ENCODE results near the gene SACM1L.
A peak's percentile ranks its signal among the peaks of the same experiment; 100 is the strongest.

Gene SACM1L, protein sequence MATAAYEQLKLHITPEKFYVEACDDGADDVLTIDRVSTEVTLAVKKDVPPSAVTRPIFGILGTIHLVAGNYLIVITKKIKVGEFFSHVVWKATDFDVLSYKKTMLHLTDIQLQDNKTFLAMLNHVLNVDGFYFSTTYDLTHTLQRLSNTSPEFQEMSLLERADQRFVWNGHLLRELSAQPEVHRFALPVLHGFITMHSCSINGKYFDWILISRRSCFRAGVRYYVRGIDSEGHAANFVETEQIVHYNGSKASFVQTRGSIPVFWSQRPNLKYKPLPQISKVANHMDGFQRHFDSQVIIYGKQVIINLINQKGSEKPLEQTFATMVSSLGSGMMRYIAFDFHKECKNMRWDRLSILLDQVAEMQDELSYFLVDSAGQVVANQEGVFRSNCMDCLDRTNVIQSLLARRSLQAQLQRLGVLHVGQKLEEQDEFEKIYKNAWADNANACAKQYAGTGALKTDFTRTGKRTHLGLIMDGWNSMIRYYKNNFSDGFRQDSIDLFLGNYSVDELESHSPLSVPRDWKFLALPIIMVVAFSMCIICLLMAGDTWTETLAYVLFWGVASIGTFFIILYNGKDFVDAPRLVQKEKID

DNA sequence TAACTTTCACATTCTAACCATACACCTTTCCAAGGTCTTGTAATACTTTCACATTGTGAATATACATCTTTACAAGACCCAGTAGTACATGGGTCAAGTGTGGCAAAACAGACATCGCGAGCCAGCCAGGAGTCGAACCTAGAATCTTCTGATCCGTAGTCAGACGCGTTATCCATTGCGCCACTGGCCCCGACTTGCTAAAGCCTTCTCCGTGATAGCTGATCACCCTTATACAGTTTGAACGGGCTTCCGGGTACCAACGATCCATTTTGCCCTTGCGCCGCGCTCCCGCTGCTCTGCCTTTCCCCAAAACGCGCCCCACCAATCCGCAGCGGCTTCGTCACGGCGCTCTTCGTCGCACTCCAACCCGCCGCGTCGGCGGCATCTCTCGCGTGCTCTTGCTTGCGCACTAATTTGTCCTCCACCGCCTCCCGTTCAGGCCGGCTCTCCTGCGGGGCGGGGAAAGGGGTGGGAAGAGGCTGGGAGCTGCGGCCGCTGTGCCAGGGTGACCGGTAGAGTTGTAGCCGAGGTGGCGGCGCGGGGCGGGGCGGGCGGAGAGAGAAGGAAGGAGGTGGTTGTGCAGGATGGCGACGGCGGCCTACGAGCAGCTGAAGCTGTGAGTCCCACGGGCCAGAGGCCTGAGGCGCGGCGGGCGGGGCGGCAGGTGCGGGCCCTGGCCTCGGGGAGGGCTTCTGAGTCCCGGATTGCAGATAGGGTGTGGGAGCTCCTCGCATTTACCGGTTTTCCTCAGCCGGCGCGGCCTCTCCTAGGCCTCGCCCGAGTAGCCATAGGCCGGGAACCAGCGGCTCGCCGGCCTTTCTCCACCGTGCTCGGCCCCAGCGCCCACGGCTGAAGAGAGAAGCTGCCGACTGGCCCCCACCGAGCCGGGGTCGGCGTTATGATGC is at the start of gene SACM1L:
Gene SACM1L, plus strand, starts transcription at position 515 of the 905 bp plus-strand sequence. Its CDS starts 70 bp downstream, at position 585.
- Mint-ChIP-seq H3K4me3 (peak within 1 kb of the TSS; percentile 74), H3K36me3 (peaks cover 18% of the 10 kb centered on the region), H3K4me1 (peaks cover 44% of the 10 kb centered on the region), H3K9me3 (no peaks in the 10 kb centered on the region), H3K27ac (peak within 1 kb of the TSS; percentile 77), H3K27me3 (no peaks in the 10 kb centered on the region)
- peak; percentile 94 for ATAC-seq

DNA sequence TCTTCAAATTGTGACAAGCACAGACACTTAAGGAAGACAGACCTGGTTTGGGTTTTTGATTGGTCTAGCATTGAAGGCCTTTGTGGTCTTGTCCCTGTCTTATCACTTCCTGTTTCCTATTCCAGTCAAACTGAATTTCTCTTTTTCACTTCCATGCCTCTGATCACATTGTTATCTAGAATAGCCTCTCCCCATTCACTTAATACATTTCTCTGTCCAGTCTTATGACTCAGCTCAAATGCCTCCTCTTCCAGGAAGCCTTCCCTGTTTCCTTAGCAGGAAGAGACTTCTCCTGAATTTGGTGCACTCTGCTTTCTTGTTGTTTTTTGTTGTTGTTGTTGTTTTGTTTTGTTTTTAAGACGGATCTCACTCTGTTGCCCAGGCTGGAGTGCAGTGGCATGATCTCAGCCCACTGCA is 49.1 kb upstream of the SACM1L start:
- H3K4me3 Mint-ChIP-seq, result no peak overlapping the region
- H3K9me3 Mint-ChIP-seq, result no peaks in the 10 kb centered on the region
- no peaks in the 10 kb centered on the region for H3K27me3 Mint-ChIP-seq
- ATAC-seq, result no peak
- H3K4me1 Mint-ChIP-seq, result peaks cover 26% of the 10 kb centered on the region
- H3K36me3 Mint-ChIP-seq, result peaks cover 37% of the 10 kb centered on the region
- H3K27ac Mint-ChIP-seq, result peak overlapping the region; percentile 34

DNA sequence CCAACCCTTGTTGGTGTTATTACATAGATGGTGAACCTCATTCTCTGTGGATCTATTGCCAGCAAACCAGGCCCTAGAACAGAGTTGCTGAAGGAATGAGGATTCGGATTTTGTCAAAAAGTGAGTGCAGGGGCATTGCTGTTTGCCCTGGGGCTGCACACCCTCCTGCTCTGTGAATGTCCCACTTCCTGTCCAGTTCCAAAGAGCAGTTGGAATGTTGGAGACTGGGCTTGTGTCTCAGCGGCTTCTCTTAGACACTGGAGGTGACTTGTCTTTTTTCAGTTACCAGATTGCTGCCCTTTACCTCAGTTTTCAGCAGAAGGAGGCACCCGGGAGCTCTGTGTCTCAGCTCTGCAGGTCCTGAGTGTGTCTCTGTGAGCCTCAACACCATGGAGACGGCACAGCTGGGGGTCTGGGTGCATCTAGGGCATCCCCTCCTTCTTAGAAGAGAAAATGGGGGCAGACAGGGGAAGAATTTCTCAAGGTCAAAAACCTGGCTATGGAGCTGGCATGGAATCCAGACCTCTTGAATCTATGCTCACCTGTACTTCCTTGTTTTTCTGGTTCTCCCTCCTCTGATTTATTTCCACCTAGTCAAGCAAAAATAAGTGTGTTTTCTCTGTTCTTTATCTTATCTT is 48.4 kb upstream of the SACM1L start:
- Mint-ChIP-seq H3K27ac (peak overlapping the region; percentile 34), H3K9me3 (no peaks in the 10 kb centered on the region), H3K4me3 (no peak overlapping the region), H3K4me1 (peaks cover 23% of the 10 kb centered on the region), H3K27me3 (no peaks in the 10 kb centered on the region), H3K36me3 (peaks cover 38% of the 10 kb centered on the region)
- ATAC-seq, result no peak

DNA sequence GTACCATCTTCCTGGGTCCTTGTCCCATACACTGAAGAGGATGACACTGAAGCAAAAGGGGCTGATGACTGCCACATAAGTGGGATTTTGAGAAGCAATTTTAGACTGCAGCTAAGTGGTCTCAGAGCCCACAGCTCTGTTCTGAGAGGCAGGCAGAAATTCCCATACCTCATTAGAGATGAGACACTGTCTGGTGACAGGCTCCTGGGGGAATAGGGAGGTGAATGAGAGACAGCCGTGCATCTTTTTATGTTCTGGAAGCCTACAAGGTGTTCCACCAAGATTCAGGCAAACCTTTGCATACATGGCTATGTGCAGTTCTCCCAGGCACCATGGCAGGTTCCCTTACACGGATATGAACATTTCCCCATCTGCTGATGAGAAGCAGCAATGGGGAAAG is 47.4 kb upstream of the SACM1L start:
- no peaks in the 10 kb centered on the region for H3K27me3 Mint-ChIP-seq
- no peak overlapping the region for H3K4me3 Mint-ChIP-seq
- ATAC-seq, result no peak
- H3K4me1 Mint-ChIP-seq, result peaks cover 24% of the 10 kb centered on the region
- peak overlapping the region; percentile 34 for H3K27ac Mint-ChIP-seq
- H3K9me3 Mint-ChIP-seq, result no peaks in the 10 kb centered on the region
- peaks cover 30% of the 10 kb centered on the region for H3K36me3 Mint-ChIP-seq

DNA sequence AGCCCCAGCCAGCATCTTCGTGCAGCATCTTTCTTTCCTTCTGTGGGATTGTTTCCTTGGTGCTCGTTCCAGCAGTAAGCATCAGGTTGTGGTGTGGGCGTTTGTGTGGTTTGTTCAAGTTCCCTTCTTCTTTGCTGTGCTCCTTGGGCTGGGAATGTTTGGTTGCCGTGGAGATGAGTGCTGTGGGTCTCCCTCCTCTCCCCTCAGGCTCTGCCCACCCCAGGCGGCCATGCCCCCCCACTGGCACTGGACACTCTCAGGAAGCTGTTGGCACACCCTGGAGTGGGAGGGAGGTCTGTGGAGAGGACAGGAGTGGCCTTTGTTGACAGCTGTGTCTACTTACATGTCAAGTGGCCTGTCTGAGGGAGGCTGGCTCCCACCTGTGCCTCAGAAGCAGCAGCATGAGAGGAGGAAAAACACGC is 46.5 kb upstream of the SACM1L start:
- H3K9me3 Mint-ChIP-seq, result peaks cover 1% of the 10 kb centered on the region
- H3K4me3 Mint-ChIP-seq, result no peak overlapping the region
- no peak overlapping the region for H3K27ac Mint-ChIP-seq
- ATAC-seq, result no peak
- H3K36me3 Mint-ChIP-seq, result peaks cover 33% of the 10 kb centered on the region
- no peaks in the 10 kb centered on the region for H3K27me3 Mint-ChIP-seq
- H3K4me1 Mint-ChIP-seq, result peaks cover 32% of the 10 kb centered on the region

DNA sequence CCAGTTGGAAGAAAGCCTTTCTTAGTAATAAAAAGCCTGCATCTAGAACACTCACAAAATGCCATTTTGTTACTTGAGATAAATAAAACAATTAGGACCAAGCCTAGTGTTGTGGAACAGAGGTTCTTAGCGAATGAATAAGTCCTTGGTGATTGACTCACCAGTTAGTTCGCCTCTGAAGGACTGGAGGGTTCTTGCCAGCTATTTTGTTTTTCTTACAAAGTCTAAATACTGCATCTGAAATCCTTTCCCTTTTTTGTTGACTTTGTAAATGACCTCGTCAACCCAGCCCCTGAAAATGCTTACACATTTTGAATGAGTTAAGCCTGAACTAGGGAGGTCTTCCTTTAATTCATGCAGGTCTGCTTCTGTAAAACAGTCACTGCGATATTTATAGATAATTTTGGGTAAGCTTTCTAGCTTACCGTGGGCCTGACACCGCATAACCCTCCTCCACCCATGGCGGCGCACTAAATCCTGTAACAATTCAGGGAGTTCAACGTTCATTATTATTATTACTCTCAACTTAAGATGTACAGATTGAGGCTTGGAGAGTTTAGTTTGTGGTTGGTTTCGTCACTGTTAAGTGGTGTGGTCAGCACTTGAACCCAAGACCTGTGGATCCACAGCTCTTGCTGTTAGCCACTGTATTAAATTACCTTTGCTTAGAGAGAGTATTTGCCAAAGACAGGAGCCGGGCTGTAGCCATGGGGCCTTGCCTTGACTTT is 45.0 kb upstream of the SACM1L start:
- no peak overlapping the region for H3K27ac Mint-ChIP-seq

DNA sequence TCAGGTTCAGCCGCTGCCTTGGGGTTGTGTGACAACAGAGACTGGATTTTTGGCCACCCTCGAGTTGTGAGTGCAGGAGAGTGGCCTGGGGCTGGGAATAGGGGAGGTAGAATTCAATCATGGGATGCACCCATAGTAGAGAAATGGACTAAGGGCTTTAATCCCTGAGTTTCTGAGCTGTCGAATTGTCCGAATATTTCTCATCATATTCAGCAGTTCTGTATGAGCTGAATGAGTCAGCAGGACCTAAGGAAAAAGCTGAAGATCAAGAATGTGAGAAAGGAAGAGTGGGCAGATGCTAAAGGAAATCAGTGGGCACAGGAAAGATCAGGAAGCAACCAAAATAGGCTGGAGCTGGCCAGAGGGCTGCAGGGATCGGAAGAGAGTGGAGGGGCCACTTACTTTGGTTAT is 44.4 kb upstream of the SACM1L start:
- no peak overlapping the region for H3K27ac Mint-ChIP-seq
- H3K4me3 Mint-ChIP-seq, result no peak overlapping the region
- H3K27me3 Mint-ChIP-seq, result no peaks in the 10 kb centered on the region
- no peak for ATAC-seq
- H3K4me1 Mint-ChIP-seq, result peaks cover 29% of the 10 kb centered on the region
- peaks cover 48% of the 10 kb centered on the region for H3K36me3 Mint-ChIP-seq
- H3K9me3 Mint-ChIP-seq, result peaks cover 8% of the 10 kb centered on the region

More for the DNA sequence above, 45.0 kb upstream of the SACM1L start:
- Mint-ChIP-seq H3K36me3 (peaks cover 44% of the 10 kb centered on the region), H3K4me3 (no peak overlapping the region), H3K4me1 (peaks cover 31% of the 10 kb centered on the region), H3K9me3 (peaks cover 7% of the 10 kb centered on the region), H3K27me3 (no peaks in the 10 kb centered on the region)
- no peak for ATAC-seq

DNA sequence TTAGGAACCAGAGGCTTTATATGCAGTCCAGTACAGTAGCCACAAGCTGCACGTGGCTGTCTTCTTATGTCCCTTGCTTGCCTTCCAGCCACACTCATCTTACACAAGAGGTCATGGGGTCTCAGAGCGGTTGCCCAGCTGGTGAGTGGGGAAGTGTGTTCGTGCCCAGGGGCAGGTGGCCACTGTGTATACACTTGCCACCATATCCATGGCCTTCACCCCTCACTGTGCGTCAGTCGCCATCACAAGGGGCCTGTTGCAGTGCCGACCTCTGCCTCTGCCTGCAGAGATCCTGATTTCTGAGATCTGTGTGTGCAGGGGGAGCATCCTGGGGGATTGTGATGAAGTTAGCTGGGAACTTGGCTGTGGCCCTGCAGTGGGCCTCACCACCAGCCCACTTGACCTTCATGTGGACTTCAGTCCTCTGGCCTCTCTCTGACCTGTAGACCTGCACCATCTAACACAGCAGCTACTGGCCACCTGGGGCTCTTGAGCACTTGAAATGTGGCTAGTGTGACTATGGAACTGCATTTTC is 43.1 kb upstream of the SACM1L start:
- Mint-ChIP-seq H3K27ac (peak overlapping the region; percentile 25), H3K27me3 (no peaks in the 10 kb centered on the region), H3K9me3 (peaks cover 10% of the 10 kb centered on the region), H3K4me3 (no peak overlapping the region), H3K36me3 (peaks cover 59% of the 10 kb centered on the region), H3K4me1 (peaks cover 24% of the 10 kb centered on the region)
- no peak for ATAC-seq

DNA sequence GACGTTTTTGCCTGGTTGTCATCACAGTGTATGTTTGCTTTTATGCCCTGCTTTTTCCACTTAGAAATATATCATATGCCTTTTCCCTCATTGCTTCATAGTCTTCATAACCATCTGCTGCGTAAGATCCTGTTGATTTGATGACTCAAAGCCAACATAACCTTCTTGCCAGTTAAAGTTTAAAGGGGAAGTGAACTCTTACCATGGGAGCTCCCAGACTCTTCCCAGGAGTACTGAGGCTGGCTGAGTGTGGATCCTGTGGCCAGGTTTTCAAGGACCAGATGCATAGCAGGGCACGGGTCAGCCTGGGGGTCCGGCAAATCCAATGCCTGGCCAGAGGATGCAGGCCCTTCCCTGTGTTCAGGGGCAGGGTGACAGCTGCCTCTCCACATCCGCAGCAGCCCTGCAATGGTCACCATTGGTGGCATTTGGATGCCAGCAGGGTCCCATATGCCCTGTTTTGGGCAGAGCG is 42.0 kb upstream of the SACM1L start:
- Mint-ChIP-seq H3K4me3 (no peak overlapping the region), H3K27ac (peak overlapping the region; percentile 18), H3K27me3 (no peaks in the 10 kb centered on the region), H3K4me1 (peaks cover 27% of the 10 kb centered on the region), H3K9me3 (peaks cover 10% of the 10 kb centered on the region), H3K36me3 (peaks cover 58% of the 10 kb centered on the region)
- ATAC-seq, result no peak

DNA sequence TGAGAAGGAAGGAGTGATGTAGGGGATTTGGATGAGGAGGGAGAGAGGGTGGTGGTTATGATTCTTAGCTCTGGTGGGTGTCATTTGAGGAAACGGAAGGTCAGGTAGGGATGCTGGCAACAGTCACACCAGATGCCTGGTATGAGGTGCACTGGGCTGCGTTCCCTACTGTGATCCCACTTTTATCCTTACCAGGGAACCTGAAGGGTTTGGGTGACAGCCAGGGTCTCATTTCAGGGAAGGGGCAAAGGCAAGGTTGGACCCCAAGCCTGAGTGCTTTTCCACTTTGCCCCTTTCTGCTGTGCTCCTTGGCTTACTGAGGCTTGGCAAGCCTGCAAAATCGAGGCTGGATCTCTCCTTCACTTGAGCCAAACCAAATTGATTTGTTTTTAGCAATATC is 36.0 kb upstream of the SACM1L start:
- peak overlapping the region; percentile 51 for H3K27ac Mint-ChIP-seq
- H3K36me3 Mint-ChIP-seq, result peaks cover 41% of the 10 kb centered on the region
- no peaks in the 10 kb centered on the region for H3K27me3 Mint-ChIP-seq
- no peak overlapping the region for H3K4me3 Mint-ChIP-seq
- H3K9me3 Mint-ChIP-seq, result peaks cover 4% of the 10 kb centered on the region
- peaks cover 48% of the 10 kb centered on the region for H3K4me1 Mint-ChIP-seq
- ATAC-seq, result no peak

DNA sequence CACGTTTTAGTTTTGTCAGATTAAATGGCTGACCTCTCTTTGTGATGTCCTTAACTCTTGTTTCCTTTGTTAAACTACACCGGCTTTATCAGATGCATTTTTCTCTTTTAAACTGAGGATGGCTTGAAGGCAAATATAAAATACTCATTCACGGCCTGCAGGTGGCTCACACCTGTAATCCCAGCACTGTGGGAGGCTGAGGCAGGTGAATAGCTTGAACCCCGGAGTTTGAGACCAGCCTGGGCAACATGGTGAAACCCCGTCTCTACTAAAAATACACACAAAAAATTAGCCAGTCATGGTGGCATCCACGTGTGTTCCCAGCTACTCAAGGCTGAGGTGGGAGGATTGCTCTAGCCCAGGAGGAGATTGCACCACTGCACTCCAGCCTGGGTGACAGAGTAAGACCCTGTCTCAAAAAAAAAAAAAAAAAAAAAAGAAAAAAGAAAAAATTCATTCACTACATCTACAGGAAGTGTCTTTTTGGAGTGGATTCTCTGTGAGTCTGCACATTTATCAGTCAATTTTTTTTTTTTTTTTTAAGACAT is 34.7 kb upstream of the SACM1L start:
- no peak for ATAC-seq
- no peak overlapping the region for H3K27ac Mint-ChIP-seq

DNA sequence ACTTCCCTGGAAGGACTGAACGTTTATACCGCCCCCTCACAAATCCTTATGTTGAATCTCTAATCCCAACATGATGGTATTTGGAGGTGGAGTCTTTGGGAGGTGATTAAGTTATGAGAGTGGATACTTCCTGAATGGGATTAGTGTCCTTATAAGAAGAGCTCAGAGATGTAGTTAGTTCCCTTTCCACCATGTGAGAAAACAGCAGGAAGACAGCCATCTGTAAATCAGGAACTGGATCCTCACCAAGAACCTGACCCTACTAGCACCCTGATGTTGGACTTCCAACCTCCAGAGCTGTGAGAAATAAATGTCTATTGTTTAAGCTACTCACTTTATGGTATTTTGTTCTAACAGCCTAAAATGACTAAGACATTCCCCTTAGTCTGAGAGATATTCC is 33.3 kb upstream of the SACM1L start:
- H3K4me1 Mint-ChIP-seq, result peaks cover 52% of the 10 kb centered on the region
- H3K9me3 Mint-ChIP-seq, result no peaks in the 10 kb centered on the region
- no peak overlapping the region for H3K27ac Mint-ChIP-seq
- H3K27me3 Mint-ChIP-seq, result no peaks in the 10 kb centered on the region
- no peak for ATAC-seq
- no peak overlapping the region for H3K4me3 Mint-ChIP-seq
- peaks cover 20% of the 10 kb centered on the region for H3K36me3 Mint-ChIP-seq

More for the DNA sequence above, 34.7 kb upstream of the SACM1L start:
- peaks cover 48% of the 10 kb centered on the region for H3K4me1 Mint-ChIP-seq
- H3K4me3 Mint-ChIP-seq, result no peak overlapping the region
- peaks cover 29% of the 10 kb centered on the region for H3K36me3 Mint-ChIP-seq
- H3K27me3 Mint-ChIP-seq, result no peaks in the 10 kb centered on the region
- peaks cover 3% of the 10 kb centered on the region for H3K9me3 Mint-ChIP-seq

DNA sequence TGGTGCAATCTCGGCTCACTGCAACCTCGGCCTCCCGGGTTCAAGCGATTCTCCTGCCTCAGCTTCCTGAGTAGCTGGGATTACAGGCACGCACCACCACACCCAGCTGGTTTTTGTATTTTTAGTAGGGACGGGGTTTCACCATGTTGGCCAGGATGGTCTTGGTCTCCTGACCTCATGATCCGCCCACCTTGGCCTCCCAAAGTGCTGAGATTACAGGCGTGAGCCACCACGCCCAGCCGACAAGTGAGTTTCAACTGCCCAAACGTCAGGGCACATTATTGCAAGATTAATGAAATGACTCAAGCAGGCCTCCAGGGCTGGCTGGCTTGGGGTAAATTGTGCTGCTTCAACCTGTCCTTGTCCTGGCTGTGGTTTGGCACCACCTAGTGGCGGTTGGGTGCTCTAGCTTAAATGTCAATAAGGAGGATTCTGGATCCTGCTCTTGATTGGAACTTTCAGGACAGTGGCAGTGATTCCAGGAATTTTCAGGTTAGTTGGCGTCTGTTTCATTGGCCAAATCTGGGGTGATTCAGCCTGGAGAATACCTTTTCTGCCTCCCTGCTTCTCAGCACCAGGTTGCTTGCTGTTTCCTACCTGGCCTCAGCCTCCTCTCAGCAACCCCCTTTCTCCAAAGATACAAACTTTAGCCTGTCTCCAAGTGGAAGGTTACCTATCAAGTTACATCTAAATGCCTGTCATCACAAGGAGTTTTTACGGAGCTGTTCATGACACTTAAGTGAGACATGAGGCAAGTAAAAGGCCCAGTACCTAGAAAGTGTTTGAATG is 32.4 kb upstream of the SACM1L start:
- Mint-ChIP-seq H3K4me3 (no peak overlapping the region), H3K27ac (peak overlapping the region; percentile 74), H3K9me3 (no peaks in the 10 kb centered on the region), H3K27me3 (no peaks in the 10 kb centered on the region), H3K36me3 (peaks cover 17% of the 10 kb centered on the region), H3K4me1 (peaks cover 46% of the 10 kb centered on the region)
- peak; percentile 88 for ATAC-seq

Measured in stimulated activated memory B cell treated with anti-CD40 and anti-IgM and Interleukin-4, amounts not matched to agents 10 μg/mL and 1 μg/mL and 100 μg/mL, for 72 hours (primary cell).